Measurements from ENCODE around the gene SAP30BP.

Gene SAP30BP

DNA sequence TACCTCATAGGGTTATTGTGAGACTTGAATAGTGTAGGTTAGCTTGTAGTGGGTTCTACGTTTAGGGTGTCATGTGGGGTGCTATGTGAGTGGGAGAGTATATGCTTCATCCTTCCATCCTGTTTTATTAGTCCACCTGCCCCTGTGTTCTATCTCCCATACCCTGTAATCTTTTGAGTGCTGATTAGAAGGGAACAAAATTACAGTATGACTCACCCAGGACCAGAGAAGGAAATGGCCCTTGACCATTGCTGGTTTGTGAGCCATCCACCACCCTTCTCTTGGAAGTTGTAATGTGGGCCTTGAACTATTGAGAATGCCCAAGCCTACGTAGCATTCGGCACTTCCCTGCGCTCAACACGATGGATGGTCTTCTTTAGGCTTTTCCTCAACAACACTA lies 17.1 kb downstream of the SAP30BP start:
- DNase-seq (ENCODE audit: extremely low read depth in 1 of 2, low read depth in 1 of 2), result no peak

DNA sequence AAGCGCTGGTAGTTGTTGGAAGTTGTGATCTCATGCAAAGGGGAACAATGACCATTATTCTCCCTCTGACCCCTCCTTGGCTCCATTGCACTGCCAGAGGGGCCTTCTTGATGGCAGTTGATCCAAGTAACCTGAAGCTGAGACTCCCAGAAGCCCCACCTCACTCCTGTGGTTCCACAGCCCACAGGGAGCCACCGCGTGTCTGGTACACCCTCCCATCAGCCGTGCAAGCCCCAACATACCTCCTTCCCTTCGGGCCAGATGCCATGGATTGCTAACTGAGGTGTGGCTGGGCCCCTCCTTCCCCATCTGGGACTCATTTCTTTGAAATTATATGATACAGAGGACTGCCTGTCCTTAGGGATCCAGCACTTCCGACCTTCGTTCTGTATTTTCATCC lies 17.8 kb downstream of the SAP30BP start:
- DNase-seq (ENCODE audit: extremely low read depth in 1 of 2, low read depth in 1 of 2), result no peak

DNA sequence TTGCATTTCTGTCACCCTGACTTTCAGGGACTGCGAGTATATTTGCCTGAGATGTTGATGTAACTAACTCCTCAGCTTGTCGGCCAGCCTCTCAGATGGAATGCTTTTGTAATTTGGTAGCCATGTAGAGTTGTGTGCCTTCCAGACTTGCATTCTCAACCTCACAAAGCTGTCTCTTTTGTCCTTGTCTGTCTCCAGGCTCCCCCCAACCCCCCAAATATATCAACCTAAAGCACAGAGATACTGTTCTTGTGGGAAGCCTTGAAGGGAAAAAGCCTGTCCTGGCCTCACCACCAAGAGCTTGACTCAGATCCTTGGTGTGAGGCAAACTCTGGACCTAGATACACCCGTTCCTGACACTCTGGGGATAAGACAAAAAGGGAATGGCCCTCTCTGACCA lies 18.4 kb downstream of the SAP30BP start:
- DNase-seq (ENCODE audit: extremely low read depth in 1 of 2, low read depth in 1 of 2), result no peak

DNA sequence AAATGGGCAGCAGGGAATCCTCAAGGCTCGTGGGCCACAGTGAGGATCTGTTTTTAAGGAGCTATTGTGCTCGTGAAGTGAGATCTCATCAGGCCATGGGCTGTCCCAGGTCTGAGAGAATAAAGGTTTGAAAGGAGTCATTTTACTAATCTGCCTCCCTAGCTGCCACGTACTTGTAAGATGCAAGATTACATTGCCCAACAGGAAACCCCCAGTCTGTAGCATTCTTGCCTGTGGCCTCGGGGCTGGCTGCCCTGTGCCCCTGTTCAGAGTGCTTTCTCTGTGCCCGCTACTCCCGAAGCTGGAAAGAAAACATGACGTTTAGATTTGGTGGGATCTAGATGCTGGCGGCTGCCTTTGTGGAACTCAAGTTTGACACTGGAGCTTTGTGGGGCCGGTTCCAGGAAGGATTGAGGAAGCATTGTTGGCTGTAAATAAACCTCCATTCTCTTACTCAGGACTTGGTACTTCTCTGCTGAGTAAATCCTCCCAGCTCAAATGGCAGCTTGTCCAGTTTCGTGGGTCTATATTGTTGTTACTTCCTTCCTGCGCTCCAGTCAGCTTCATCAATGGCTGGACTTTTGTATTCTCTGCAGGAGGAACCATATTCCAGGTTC lies 21.2 kb downstream of the SAP30BP start:
- no peak for DNase-seq (ENCODE audit: extremely low read depth in 1 of 2, low read depth in 1 of 2)

DNA sequence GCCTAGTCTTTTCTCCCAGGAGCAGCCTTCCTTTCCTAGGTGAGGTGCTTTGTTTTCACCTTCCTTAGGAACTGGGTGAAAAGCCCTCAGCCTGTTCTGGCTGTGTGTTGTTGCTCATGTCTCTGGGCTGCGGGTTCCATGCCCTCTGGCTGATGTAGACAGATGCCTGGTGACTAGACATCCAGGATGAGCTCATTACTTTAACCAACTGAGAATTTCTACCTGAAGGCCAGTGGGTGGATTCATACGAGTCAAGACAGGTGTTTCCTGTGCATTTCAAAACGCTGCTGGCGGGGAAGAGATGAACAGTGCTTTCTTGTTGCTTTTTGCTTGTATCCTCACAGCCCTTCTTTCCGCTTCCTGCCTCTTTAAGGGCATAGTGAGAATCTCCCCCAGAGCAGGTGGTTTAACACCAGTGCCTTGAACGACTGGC lies 22.3 kb downstream of the SAP30BP start:
- no peak for DNase-seq (ENCODE audit: extremely low read depth in 1 of 2, low read depth in 1 of 2)

DNA sequence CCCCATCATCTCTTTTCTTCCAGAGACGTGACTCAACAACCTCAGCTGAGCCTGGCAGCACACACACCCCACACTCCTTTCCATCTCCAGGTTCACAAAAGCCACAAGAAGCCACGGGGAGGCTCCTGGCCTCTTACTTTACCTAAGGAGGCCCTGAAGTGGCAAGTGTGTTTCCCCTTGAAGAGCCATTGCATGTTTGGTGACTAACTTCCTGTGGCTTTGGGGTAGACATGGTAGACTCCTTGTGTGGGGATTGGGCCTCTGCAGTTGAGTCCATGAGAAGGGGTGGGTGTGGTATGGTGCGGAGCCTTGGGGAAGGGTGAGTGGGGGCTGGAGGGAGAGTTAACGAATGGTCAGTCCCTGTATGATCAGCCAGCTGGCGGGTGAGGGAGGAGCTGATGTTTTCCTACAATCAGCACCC lies 24.2 kb downstream of the SAP30BP start:
- no peak for DNase-seq (ENCODE audit: extremely low read depth in 1 of 2, low read depth in 1 of 2)

DNA sequence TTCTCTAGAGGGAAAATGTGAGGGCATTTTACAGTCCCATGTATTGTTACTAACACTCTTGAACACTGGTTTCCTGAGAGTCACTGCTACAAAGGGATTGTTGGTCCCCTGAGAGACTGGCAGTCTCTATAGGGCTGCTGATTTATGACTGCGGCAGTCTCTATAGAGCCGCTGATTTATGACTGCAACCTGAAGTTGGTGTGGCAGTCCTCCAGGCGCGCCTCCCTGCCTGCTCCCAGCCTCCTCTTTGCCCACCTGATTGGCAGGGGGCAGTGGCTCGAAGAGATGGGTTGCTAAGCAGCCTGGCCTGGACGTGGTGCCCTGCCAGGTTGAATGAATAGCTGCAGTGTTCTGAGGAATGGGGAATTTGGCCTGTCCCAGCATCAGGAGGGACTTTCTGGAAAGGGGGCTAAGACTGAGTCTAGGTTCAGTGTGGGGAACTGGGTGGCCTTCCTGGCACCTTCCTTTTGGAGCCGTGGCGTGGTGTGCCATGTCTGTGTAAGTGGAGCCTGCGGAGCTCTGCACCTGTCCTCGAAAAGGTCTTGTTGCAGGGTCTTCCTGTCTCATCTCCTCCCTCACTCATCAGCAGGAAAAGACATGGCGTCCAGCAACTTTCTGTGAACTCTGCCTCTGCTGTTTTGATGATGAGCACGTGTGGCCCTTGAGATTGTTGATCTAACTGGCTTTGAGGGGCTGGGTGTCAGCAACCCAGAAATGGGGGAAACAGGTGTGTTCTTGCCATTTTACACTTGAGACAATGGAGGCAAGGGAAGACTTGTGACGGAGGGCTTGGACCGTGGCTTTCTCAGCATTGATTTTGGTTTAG lies 24.9 kb downstream of the SAP30BP start:
- no peak for DNase-seq (ENCODE audit: extremely low read depth in 1 of 2, low read depth in 1 of 2)

DNA sequence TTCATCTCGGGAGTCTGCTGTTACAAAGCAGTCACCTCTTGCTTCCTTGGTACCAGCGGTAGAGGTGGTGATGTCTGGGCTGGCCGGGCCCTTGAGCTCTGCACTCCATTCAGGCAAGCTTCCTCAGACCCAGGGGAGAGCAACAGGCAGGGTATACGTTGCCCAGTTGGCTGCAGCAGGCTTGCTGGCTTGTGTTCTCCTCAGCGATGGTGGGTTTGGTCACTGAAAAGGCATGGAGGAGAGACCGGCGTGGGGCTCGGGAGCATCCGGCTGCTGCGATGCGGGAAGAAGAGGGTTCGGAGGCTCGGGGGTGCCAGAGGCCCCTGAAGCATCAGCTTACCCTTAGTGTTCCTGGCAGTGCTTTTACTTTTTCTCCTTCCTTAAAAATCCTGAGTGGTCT lies 25.8 kb downstream of the SAP30BP start:
- no peak for DNase-seq (ENCODE audit: extremely low read depth in 1 of 2, low read depth in 1 of 2)

DNA sequence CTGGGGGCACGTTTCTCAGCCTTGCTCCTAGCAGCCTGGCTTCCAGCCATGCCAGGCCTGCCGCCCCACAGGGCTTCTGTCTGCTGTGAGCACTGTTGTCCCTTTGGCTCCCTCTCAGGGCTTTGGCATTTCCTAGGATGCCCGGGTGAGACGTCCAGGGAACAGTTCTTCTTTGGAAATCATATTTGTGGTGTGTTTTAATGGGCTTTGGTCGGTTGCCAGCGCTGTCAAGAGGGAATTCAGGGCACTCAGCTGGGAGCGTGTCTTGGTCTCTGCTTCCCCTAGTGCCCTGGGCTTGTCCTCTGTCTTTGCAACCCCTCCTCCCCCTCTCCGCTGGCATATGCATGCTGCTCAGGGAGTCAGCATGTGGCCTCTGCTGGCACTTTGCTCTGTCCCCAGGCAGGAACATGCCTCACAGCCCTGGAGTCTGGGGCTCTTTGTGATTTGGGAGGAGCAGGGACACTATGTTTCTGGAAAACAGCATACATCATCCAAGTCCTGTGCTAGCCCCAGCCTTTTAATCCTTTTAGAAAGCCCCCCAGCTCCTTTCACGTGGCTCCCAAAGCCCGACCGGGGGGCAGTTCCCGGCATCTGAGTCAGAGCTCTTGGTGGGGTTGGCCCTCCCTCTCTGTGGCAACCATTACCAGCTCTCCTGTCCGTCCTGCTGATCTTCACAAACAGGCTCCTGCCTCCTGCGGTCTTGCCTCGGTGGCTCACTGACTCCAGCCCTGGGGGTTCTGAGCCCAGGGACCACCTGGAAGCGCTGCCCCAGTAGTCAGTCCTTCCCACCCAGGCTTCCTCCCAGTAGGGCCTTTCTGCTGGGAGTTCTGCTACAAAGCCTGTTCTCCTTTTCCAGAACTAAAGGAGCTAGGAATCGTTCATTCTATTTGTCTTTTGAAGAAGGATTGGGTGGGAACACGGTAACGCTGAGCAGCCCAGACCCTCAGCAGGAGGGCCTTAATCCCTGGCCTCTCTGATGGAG lies 26.7 kb downstream of the SAP30BP start:
- no peak for DNase-seq (ENCODE audit: extremely low read depth in 1 of 2, low read depth in 1 of 2)

DNA sequence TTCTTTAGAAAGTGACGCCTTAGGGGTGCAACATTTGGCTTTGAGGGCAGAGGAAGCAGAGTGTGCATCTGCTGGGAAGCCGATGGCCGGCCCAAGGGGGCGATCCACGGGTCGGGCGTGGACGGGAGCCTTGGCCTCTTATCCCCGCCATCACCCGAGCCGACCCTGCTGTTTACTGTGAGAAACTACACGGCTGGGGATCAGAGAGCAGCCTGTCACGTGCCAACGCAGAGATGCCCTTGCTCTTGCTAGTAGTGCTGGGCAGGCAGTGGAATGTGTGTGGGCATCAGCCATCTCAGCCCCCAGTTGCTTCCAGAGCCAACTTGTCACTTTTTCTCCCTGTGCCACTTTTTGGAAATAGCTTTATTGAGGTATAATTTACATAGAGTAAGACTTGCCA lies 27.4 kb downstream of the SAP30BP start:
- DNase-seq (ENCODE audit: extremely low read depth in 1 of 2, low read depth in 1 of 2), result no peak

DNA sequence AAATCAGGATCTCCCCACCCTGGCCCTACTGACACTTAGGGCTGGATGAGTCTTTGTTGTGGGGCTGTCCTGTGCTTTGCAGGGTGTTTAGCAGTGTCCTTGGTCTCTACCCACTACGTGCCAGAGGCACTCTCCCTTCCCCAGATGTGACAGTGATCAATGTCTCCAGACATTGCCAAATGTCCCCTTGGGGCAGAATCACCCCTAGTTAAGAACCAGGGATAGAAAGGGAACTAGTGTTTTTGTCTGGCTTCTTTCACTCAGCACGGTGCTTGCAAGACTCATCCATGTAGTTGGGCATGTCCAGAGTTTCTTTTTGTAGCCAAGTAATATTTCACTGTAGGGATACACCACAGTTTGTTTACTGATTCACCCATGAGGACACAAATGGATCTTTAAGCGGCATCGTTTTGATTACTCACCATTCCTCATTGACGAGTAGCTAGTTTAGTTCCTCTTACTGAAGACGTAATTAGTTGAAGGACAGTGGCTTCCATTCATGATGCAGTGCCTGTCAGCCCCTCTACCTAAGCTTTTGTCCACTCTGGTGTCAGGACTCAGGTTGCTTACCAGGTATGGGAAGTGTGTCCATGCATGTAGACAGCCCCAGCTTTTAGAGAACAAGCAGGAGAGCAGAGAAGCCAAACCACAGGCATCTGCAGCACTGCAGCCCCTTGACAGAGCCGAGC lies 28.1 kb downstream of the SAP30BP start:
- no peak for DNase-seq (ENCODE audit: extremely low read depth in 1 of 2, low read depth in 1 of 2)

DNA sequence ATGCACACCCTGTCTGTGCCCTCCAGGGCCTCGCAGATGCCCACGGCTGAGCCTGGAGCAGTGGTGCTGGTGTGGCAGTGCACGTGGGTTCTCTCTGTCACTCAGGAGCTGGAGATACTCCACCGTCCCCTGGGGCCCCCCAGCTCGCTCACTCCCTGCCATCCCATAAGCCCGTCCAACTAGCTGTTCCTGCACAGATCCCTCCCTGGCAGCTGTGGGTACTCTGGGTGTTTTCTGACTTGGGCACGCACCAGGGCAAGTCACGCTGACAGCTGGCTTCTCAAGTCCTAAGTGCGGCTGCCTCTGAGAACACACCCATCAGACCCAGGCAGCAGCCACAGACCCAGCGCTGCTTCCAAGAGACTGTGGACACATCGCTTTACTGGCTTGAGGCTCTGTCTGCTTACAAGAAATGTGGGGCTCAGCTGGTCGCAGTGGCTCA lies 28.7 kb downstream of the SAP30BP start:
- no peak for DNase-seq (ENCODE audit: extremely low read depth in 1 of 2, low read depth in 1 of 2)

DNA sequence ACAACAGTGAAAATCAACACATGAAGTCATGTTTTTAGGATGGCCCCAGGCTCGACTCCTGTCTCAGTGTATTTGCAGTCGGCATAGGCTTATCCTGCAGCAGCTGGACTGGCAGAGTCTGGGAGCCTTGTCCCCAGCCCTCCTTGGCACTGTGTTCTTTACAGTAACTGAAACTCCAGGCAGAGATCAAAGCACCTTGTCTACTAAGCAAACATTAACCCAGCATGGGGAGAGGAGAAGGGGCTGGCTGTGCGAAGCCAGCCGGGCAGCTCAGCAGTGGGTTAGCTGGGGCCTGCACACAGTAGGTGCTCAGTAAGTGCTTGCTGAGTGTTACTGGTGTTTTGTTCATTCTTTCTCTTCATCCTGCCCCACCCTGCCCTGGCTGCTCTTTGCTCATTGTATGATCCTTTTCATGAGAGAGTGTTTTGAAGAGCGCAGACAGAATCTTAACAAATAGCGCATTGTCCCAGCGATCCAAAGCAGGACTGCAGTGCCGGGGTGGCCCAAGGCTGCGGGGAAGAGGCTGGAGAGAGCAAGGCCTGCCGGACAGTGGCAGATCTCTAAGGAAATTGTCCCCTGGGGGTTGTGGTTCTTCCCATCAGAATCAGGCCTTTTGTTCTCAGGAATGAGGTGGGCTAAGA lies 30.6 kb downstream of the SAP30BP start:
- DNase-seq (ENCODE audit: extremely low read depth in 1 of 2, low read depth in 1 of 2), result no peak

DNA sequence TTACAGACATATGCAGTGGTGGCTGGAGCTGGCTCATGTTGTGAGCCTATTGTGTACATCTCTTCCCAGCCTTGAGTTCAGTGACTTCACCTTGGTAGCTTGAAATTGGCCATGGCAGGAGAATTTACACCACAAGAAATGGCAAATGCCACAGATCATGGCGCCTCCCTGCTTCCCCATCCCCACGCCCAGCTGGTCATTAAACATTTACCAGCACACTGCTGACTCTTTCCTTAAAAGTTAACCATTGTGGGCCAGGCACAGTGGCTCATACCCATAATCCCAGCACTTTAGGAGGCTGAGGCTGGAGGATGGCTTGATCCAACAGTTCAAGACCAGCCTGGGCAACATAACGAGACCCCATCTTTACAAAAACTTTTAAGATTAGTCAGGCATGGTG lies 31.5 kb downstream of the SAP30BP start:
- DNase-seq (ENCODE audit: extremely low read depth in 1 of 2, low read depth in 1 of 2), result no peak

DNA sequence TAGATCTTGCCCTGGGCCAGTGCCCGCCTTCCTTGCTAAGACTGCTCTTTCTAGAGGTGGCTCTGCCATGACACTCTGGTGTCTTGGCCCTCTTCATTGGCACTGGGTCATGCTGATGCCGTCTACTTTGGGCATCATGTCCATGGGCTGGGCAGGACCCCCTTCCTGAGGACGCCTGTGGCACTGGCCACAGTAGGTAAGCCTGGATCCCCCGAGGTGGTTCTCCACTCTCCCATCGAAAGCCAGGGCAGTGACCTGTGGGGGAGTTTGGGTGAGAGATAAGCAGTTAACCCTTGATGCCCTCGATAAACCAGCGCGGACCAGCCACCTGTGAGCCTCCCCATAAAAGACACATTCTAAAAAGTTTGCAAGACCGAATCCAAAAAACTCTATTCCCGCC lies 34.1 kb downstream of the SAP30BP start:
- no peak for DNase-seq (ENCODE audit: extremely low read depth in 1 of 2, low read depth in 1 of 2)

DNA sequence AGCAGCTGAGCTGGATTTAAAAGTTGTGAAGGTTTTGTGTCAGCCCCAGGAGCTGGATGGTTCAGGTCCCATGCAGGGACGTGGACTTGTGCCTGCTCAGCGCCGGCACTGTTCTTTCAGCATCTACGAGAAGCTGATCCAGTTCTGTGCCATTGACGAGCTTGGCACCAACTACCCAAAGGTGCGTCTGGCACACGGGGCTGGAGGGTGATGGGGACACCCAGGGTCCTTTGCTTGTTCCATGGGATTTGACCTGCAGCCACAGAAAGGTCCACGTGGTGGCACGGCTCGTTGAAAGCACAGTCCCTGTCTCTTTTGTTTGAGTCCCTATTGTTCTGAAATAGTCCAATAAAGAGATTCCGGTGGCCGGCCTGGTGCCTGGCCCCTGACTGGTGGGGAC lies 36.1 kb downstream of the SAP30BP start:
- DNase-seq (ENCODE audit: extremely low read depth in 1 of 2, low read depth in 1 of 2), result no peak

DNA sequence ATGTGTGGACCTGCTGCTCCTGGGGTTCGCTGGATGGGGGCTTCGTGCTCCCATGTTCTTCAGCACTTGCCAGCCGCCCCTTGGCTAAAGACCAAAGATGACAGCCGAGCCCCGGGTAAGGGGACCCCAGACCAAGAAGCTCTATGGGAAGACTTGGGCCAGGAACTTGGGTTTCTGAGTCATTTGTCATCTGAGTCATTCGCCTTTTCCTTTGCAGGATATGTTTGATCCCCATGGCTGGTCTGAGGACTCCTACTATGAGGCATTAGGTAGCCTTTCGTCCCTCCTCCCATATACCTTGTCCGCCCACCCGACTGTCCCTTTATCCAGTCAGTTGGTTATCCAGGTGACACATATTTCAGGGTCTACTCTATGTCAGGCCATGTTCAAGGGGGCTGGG lies 36.5 kb downstream of the SAP30BP start:
- no peak for DNase-seq (ENCODE audit: extremely low read depth in 1 of 2, low read depth in 1 of 2)

DNA sequence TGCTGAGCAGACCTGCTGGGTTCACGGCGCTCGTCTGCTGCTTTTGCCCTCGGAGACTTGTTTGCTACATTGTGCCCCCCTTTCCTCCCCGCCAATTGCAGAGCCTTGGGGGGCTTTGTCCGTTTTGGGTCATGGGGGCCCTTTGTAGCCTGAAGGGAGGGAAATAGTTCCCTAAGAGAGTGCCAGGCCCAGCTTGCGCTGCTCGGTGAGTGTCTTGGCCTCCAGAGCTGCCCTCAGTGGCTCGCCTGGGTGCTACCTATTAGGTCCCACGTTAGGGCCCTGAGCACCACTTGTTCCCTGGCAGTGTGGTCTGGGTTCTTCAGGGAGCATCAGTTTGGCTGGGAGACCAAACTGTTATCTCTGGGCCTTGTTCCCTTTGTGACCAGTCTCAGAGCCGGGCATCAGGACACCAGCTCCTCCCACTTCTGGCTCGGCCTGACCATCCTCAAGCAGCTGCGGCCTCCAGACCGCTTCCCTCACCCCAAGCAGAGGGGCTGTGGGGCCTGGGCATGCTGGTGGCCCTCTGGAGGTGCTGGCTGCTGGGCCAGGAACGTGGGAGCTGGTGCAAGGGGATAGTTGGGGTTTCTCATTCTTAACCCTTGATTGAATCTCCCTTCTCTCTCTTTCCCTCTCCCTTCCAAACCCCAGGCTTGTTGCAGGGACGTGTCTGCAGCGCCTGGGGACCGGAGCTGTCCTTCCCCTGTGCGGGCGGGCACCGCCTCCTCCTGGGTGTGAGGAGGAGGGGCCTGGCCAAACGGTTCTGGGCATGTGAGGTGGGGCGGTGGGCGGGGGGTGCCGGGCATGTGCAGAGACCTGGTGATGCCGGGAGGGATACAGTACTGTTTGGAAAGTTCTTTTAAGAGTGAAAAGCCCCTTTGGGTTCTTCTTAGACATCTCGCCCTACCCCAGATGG lies 38.1 kb downstream of the SAP30BP start:
- DNase-seq (ENCODE audit: extremely low read depth in 1 of 2, low read depth in 1 of 2), result no peak

DNA sequence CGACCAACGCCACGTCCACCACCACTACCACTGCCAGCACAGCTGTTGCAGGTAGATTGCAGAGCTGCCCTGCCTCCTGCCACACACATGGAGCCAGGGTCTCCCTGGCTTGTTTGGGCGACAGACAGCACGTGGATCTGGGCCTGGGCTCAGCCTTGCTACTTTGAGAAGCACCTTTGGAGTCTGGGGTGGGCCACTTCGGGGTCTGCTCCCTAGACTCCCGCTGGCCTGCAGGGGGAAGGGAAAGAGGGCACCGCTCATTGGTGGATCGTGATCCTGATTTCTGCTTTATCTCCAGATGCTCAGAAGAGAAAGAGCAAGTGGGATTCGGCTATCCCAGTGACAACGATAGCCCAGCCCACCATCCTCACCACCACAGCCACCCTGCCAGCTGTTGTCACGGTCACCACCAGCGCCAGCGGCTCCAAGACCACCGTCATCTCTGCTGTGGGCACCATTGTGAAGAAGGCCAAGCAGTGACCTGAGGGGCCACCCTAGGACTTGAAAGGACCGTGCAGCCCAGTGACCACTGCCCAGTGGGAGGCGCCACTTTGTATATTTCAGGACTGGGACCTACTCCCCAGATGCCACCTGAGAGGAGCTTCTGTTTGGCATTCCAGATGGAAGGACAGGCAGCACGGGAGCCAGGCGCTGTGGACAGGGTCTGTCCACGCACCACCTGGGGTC lies 39.0 kb downstream of the SAP30BP start:
- no peak for DNase-seq (ENCODE audit: extremely low read depth in 1 of 2, low read depth in 1 of 2)
